MM.1S (cell line): ENCODE measurements around the gene SLC2A13.

Experiments used
- EZH2phosphoT487 ChIP-seq: fragments of 300-600 bp; sonication (generic); IDR thresholded peaks from 2 replicates; pipeline ENCODE4 v1.6.1; 2018; ENCODE audit warnings: antibody characterized with exemption, low read length
- TF ChIP-seq, protein P1 (sequence below): fragments of 300-600 bp; sonication (generic); IDR thresholded peaks from 2 replicates; pipeline ENCODE4 v1.5.1; 2016; ENCODE audit warnings: antibody characterized with exemption, low read length, mixed read lengths

DNA sequence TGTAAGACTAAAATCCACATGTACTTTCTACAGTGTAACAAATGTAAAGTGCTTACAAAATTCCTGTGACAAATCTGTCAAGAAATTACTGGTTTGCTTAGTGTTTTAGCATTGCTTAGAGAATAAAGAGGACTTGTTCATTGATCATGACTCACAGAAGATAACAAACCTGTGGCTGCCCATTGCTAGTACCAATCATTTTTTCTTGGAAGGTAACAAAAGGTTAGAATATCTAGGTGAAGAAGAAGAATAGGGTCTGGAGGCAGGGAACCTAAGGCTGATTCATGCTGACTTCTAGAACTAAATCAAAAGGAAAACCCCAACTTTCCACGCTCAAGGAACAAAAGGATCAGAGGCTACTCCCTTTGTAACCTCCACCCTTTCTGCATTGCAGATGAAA is 253.5 kb downstream of the SLC2A13 start:
- TF ChIP-seq, protein P1, sequence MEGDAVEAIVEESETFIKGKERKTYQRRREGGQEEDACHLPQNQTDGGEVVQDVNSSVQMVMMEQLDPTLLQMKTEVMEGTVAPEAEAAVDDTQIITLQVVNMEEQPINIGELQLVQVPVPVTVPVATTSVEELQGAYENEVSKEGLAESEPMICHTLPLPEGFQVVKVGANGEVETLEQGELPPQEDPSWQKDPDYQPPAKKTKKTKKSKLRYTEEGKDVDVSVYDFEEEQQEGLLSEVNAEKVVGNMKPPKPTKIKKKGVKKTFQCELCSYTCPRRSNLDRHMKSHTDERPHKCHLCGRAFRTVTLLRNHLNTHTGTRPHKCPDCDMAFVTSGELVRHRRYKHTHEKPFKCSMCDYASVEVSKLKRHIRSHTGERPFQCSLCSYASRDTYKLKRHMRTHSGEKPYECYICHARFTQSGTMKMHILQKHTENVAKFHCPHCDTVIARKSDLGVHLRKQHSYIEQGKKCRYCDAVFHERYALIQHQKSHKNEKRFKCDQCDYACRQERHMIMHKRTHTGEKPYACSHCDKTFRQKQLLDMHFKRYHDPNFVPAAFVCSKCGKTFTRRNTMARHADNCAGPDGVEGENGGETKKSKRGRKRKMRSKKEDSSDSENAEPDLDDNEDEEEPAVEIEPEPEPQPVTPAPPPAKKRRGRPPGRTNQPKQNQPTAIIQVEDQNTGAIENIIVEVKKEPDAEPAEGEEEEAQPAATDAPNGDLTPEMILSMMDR: no peak
- no peak for TF ChIP-seq EZH2phosphoT487
